NCI-H345 treated with DMSO at 0.1 percent for 48 hours (cell line): ENCODE data around the gene TNRC6A.
"Not testable (repeated sequence)": the region's sequence is repeated elsewhere in the genome, so short reads cannot be mapped to it uniquely, and the experiment has no call there.

Source experiments
- DNase-seq: peaks from one replicate; lab custom pipeline; 2025; ENCODE audit not compliant: unreplicated experiment; lab: John Stamatoyannopoulos, UW

TNRC6A gene

GRCh38 chr16:24810951-24811843, 81.7 kb downstream of the TNRC6A start:
- DNase-seq, result no peak

DNA sequence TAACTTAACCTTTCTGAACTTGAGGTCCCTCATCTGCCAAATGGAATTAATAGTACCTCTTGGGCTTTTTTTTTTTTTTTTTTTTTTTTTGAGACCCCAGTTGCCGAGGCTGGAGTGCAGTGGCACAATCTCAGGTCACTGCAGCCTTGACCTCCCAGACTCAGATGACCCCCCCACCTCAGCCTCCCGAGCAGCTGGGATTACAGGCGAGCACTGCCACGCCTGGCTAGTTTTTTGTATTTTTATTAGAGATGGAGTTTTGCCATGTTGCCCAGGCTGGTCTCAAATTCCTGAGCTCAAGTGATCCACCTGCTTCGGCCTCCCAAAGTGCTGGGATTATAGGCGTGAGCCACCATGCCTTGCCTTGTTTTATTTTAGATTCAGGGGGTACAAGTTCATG, 83.4 kb downstream of the TNRC6A start:
- not testable (repeated sequence) for DNase-seq

DNA sequence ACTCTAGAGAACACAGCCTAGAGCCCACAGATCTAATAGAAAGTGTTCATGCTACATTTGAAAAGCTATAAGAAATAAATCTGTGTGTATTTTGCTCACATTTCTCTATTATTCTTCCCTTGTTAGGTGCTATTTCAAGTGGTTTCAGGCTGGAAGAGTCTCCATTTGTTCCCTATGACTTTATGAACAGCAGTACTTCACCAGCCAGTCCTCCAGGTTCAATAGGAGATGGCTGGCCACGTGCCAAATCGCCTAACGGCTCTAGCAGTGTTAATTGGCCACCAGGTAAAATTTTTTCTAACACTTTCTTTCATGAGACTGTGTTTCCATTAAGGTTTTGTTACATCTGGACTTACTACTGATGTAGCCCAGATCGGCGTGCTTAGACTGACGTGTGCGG, 85.6 kb downstream of the TNRC6A start:
- DNase-seq, result peak; percentile 76

- DNase-seq, result no peak
Observed at GRCh38 chr16:24816688-24817087, 87.2 kb downstream of the TNRC6A start.

GRCh38 chr16:24819462-24820040, 90.1 kb downstream of the TNRC6A start:
- DNase-seq, result no peak

DNA sequence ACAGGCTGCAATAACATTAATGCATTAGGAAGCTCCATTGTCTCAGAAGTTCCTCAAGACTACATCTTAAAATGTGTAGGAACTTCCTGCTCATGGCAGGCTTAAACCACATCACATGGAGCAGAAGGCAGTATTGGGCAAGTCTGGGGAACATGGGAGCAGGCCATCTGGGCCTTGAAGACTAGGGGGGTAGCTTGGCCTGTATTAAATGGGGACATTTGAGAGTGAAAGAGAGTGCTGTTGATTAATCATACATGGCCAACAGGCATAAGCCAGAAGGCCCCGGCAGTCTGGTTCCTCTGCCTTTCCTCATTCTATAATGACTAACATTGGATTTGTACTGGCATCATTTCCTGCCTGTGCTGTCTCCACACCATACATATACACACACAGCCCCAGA, 91.1 kb downstream of the TNRC6A start:
- DNase-seq, result no peak

DNA sequence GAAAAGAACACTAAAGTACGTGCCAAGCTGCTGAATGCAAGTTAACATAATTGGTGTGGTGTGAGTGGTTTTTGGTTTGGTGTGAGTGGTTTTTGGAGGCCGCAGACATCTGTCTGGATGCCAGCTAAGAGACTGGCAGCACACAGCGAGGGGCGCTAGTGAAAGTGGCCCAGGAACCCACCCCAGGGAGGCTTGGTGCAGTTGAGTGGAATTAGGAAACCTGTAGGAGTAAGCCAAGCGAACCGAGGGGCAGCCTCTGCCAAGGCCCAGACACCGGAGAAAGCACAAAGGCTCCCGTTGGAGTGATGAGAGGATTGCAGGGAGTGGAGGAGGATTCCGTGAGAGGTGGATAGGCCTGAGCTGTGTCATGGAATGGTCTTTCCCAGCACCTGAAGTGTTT, 91.7 kb downstream of the TNRC6A start:
- no peak for DNase-seq

- no peak for DNase-seq
Observed at GRCh38 chr16:24822542-24822941, 93.1 kb downstream of the TNRC6A start.

- no peak for DNase-seq
Observed at GRCh38 chr16:24822974-24823373, 93.5 kb downstream of the TNRC6A start.

DNA sequence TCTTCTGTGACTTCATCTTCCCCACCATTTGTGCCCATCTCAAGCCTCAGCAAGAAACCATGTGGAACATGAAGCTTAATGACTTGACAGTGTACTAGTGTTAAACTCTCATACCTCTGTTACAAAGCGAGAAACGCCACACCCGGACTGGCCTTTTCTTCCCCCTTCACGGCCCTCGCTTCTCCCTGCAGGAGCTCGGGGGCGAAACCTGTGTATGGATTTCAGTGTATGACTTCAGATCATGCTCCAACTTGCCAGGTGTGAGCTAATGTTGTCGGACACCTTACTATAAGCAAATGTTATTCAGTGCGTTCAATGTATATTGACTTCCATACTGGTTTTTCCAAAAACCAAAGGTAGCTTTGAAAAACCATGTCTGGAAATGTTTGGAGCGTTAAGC, 96.2 kb downstream of the TNRC6A start:
- DNase-seq, result peak; percentile 51

- DNase-seq, result no peak
Observed at GRCh38 chr16:24826096-24826690, 96.7 kb downstream of the TNRC6A start.

DNA sequence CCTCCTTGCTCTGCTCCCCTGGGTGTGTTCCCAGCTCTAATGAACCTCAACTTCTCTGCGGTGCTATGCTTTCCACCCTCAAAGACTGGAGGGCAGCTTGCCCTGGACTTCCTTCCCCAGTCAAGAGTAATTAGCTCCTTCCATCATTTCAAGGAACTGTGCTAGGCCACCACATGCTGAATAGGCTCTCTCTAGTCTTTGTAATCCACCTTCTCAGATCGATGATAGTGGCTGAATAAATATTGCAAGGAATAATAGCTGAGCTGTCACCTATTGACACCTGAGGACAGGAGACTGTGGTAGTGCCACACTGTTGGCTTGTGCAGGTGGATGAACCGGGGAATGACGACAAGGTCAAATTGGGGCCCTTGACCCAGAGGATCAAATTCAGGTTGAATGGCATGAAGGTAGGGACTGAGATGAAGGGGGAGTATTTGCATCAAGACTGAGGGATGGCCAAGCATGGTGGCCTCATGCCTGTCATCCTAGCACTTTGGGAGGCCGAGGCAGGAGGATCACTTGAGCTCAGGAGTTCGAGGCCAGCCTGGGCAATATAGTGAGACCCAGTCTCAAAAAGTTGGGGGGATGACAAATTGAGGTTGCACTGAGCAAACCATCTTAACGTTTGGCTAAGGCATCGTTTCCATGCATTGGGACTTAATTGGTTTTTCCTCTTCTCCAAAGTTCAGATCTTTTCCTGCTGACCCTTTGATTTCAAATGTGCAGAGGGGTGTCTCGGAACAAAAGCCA, 97.5 kb downstream of the TNRC6A start:
- DNase-seq, result no peak

DNA sequence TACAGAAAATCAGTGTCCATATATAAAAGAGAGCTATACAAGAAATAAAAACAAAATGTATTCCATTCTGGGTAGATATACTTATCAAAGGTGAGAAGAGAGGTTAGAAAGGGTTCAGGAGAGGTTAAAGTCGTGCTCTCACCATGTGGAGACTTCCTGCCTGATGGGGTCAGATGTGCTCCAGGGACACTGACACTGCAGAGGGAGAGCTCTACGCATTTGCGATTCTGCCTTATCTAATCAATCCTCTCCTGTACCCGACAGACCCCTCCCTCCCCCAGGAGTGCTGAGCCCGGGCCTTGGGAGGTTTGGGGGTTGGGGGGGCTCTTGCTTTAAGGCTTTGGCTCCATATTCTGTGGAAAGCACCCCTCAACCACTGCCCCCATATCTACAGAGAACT, 99.7 kb downstream of the TNRC6A start:
- no peak for DNase-seq

GRCh38 chr16:24833352-24833751, 103.9 kb downstream of the TNRC6A start:
- DNase-seq, result no peak

DNA sequence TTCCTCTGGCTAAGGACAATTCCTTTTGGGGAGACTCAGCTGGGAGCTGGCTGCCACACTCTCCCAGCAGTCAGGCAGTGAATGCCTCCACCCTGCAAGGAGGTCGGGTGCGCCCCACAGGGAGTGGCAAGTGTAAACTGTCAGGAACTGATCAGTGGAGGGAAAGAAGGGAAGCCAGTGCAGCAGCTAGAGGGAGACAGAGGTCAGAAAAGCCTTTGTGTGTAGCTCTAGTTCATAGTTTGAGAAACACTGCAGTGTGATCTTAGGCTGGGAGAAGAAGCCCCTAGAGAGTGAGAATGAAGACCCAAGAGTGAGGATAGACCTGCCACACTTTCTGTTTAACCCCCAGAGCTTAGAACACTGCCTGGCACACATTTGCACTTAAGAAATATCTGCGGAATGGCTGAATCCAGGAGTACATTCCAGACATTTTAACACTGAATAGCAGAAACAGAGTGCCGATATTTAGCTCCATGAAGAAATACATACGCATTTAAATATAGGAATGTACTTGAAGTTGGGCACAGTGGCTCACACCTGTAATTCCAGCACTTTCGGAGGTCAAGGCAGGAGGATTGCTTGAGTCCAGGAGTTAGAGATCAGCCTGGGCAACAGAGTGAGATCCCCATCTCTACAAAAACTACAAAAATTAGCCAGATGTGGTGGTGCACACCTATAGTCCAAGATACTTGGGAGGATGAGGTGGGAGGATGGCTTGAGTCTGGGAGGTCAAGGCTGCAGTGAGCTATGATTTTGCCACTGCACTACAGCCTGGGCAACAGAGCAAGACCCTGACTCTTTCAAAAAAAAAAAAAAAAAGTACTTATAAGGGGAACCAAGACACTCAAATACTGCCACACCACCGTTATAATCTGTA, 105.2 kb downstream of the TNRC6A start:
- DNase-seq, result no peak

- DNase-seq, result no peak
Observed at GRCh38 chr16:24836836-24837235, 107.4 kb downstream of the TNRC6A start.

DNA sequence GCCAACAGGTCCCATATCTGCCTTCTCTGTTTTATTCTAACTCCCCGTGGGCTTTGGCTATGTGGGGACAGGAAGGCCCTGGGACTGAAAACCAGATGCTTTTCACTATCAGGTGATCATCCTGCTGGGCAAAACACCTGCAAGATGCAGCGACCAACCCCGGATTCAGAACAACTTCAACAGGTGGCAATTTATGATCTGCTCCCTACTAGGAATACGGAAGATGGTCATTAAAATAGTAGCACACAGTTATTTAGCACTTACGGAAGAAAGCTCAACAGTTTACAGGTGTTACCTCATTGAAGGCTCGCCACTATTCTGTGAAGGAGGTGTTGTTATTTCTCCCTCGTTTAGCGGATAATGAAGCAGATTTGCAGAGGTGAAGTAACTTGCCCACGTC, 108.5 kb downstream of the TNRC6A start:
- no peak for DNase-seq

DNA sequence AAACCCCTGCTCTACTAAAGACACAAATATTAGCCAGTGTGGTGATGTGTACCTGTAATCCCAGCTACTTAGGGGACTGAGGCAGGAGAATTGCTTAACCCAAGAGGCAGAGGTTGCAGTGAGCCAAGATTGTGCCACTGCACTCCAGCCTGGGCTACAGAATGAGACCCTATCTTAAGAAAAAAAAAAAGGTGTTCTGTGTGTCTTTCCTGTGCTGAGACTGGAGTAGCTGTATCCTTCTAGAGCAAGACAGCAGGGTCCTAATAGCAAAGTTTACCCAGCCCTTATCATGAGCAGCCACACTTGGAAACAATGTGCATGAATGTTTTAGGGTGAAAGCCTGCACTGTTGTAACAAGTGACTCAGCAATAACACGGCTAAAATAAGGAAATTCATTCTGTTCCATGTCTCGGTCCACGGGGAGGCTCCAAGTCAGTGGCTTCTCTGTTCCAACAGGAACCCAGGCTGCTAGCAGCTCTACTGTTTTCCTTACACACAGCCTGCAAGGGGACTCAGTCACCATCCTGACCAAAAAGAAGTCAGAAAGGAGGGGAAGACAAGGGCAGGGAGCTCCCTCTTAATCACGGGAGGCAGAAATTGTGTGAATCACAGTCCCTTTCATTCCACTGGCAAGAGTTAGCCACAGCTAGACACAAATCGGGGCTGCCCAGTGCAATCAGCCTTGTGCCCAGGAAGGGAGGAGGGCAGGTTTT, 109.3 kb downstream of the TNRC6A start:
- no peak for DNase-seq

GRCh38 chr16:24839347-24839972, 110.0 kb downstream of the TNRC6A start:
- no peak for DNase-seq
